Ascending aorta (tissue), 2 donors: ENCODE measurements around the gene IL11. TPM values are rescaled to one million over a fixed set of nuclear protein-coding genes. Genes with fewer than 3 reads are reported as not detected.

Experiments used
- DNase-seq, 2 donors: peaks; one replicate each; pipeline ENCODE4 v3.0.0-alpha.2; 2019; ENCODE audit warnings: low spot score in 2 of 2
- H3K27ac ChIP-seq, 2 donors: fragments of 200-600 bp; sonication (generic); one replicate each; pipeline ENCODE4 v1.5.1; 2016 to 2017; ENCODE audit warnings: mild to moderate bottlenecking in 1 of 2
- H3K27me3 ChIP-seq: fragments of 200-600 bp; sonication (generic); one replicate; pipeline ENCODE4 v1.5.1; 2017
- H3K36me3 ChIP-seq, 2 donors: fragments of 200-600 bp; sonication (generic); one replicate each; pipeline ENCODE4 v1.5.1; 2016
- H3K4me1 ChIP-seq, 2 donors: fragments of 200-600 bp; sonication (generic); one replicate each; pipeline ENCODE4 v1.5.1; 2016 to 2017; ENCODE audit warnings: mild to moderate bottlenecking in 1 of 2
- H3K4me3 ChIP-seq, 2 donors: fragments of 200-600 bp; sonication (generic); one replicate each; pipeline ENCODE4 v1.5.1; 2016 to 2017; ENCODE audit warnings: mild to moderate bottlenecking in 1 of 2
- H3K9me3 ChIP-seq, 2 donors: fragments of 200-600 bp; sonication (generic); one replicate each; pipeline ENCODE4 v1.5.1; 2016
- CTCF ChIP-seq, 3 experiments: fragments of 200-600 bp in 2 of 3; fragments of 450-650 bp in 1 of 3; sonication (generic) in 2 of 3; IDR thresholded peaks; one replicate each; pipeline ENCODE4 v1.5.1; 2016 to 2019; ENCODE audit warnings: antibody characterized with exemption in 3 of 3, mild to moderate bottlenecking in 1 of 3, moderate library complexity in 1 of 3
- intact Hi-C: fragments of 100-400 bp; cut with DNase I; formaldehyde crosslinking; loops from one replicate; pipeline ENCODE4 v1.15.1; 2023
- total RNA-seq: library from RNA; depleted of rRNA; stranded (reverse); fragments of >200 nt; gene quantifications from one replicate; pipeline ENCODE4 v1.1.0, GENCODE V29; 2016

The IL11 gene
- total RNA-seq, 1 donor from 2014 or later, result not detected

- H3K4me3 ChIP-seq, result no peak overlapping the region
- no peaks in the 10 kb centered on the region for H3K9me3 ChIP-seq
- H3K27ac ChIP-seq, result no peak overlapping the region
- DNase-seq, result no peak
- no peaks in the 10 kb centered on the region for H3K27me3 ChIP-seq
- no peaks in the 10 kb centered on the region for H3K36me3 ChIP-seq
- intact Hi-C loops, result loop anchor here (10.0 kb wide), 1 partner anchor 203 kb away; the partner anchor contains the start of gene ZNF579
- TF ChIP-seq CTCF (IDR thresholded peaks at IDR 0.05), result no peak
- H3K4me1 ChIP-seq, result peaks cover 0 to 20% of the 10 kb centered on the region in 2 donors
Measured at GRCh38 chr19:55382013-55382412, 11.8 kb upstream of the IL11 start.

- no peak overlapping the region for H3K4me3 ChIP-seq
- no peaks in the 10 kb centered on the region for H3K36me3 ChIP-seq
- no peaks in the 10 kb centered on the region for H3K9me3 ChIP-seq
- intact Hi-C loops, result no loop called here
- no peak for DNase-seq
- H3K4me1 ChIP-seq, result peaks cover 0 to 5% of the 10 kb centered on the region in 2 donors
- no peak overlapping the region for H3K27ac ChIP-seq
- TF ChIP-seq CTCF (IDR thresholded peaks at IDR 0.05), result no peak
- peaks cover 5% of the 10 kb centered on the region for H3K27me3 ChIP-seq
Measured at GRCh38 chr19:55379174-55379573, 8.9 kb upstream of the IL11 start.

GRCh38 chr19:55377356-55378131 lies 7.3 kb upstream of the IL11 start:
- Histone ChIP-seq H3K9me3 (no peaks in the 10 kb centered on the region), H3K4me1 (no peaks in the 10 kb centered on the region), H3K27me3 (peaks cover 10% of the 10 kb centered on the region), H3K36me3 (no peaks in the 10 kb centered on the region), H3K4me3 (no peak overlapping the region), H3K27ac (no peak overlapping the region)
- DNase-seq, result no peak
- TF ChIP-seq CTCF (IDR thresholded peaks at IDR 0.05), result no peak
- intact Hi-C loops, result no loop called here

GRCh38 chr19:55376241-55376933 lies 6.1 kb upstream of the IL11 start, which contains the start of gene TMEM190:
TMEM190 (plus strand) TSS chr19:55376826; CDS start chr19:55376854, 28 bp downstream.
- Histone ChIP-seq H3K36me3 (no peaks in the 10 kb centered on the region), H3K4me1 (no peaks in the 10 kb centered on the region), H3K27ac (no peak within 1 kb of the TSS), H3K4me3 (no peak within 1 kb of the TSS), H3K27me3 (peaks cover 10% of the 10 kb centered on the region), H3K9me3 (no peaks in the 10 kb centered on the region)
- DNase-seq, result no peak
- no peak for TF ChIP-seq CTCF (IDR thresholded peaks at IDR 0.05)
- intact Hi-C loops, result no loop called here

- intact Hi-C loops, result no loop called here
- no peak for DNase-seq
- no peak overlapping the region for H3K27ac ChIP-seq
- H3K27me3 ChIP-seq, result peaks cover 12% of the 10 kb centered on the region
- no peak for TF ChIP-seq CTCF (IDR thresholded peaks at IDR 0.05)
- H3K36me3 ChIP-seq, result no peaks in the 10 kb centered on the region
- peaks cover 0 to 5% of the 10 kb centered on the region in 2 donors for H3K4me1 ChIP-seq
- H3K4me3 ChIP-seq, result no peak overlapping the region
- no peaks in the 10 kb centered on the region for H3K9me3 ChIP-seq
Measured at GRCh38 chr19:55373993-55374757, 3.9 kb upstream of the IL11 start.
